Measurements from ENCODE around the gene EIF3I. TPM values are rescaled to one million over a fixed set of nuclear protein-coding genes. Genes with fewer than 3 reads are reported as not detected.

The EIF3I gene
- total RNA-seq, 2 experiments from 2014 or later, result 297 to 299 TPM

GRCh38 chr1:32184650-32185049 lies 37.6 kb upstream of the EIF3I start:
- Mint-ChIP-seq H3K4me3 (no peak overlapping the region), H3K27me3 (no peaks in the 10 kb centered on the region)

GRCh38 chr1:32186077-32186476 lies 36.1 kb upstream of the EIF3I start:
- Mint-ChIP-seq H3K4me3 (peak overlapping the region; percentile 50), H3K4me1 (ENCODE audit: low read depth) (peaks cover 43% of the 10 kb centered on the region), H3K27ac (peak overlapping the region; percentile 84), H3K9me3 (no peaks in the 10 kb centered on the region), H3K27me3 (no peaks in the 10 kb centered on the region), H3K36me3 (peaks cover 74% of the 10 kb centered on the region)
- DNase-seq, result no peak
- CTCF ChIA-PET, result interaction anchor here (0.9 kb wide), 1 partner anchor 30 kb away, joined by 3 read pairs; no protein-coding TSS in a partner anchor
- POLR2A ChIA-PET, result interaction anchor here (0.5 to 1.2 kb wide), 2 partner anchors 9 to 63 kb away, joined by 3 read pairs; no protein-coding TSS in a partner anchor
- intact Hi-C loops (cut with micrococcal nuclease), result no loop called here

More at GRCh38 chr1:32184650-32185049, 37.6 kb upstream of the EIF3I start:
- Mint-ChIP-seq H3K9me3 (no peaks in the 10 kb centered on the region), H3K36me3 (peaks cover 75% of the 10 kb centered on the region), H3K4me1 (ENCODE audit: low read depth) (peaks cover 44% of the 10 kb centered on the region), H3K27ac (peak overlapping the region; percentile 42)
- DNase-seq, result no peak
- intact Hi-C loops (cut with micrococcal nuclease), result no loop called here
- POLR2A ChIA-PET, result interaction anchor here (0.6 to 1.0 kb wide), 2 partner anchors 9 to 143 kb away, joined by 4 read pairs; no protein-coding TSS in a partner anchor
- CTCF ChIA-PET, result no interaction called here

GRCh38 chr1:32186491-32186890 lies 35.7 kb upstream of the EIF3I start:
- intact Hi-C loops (cut with micrococcal nuclease), result no loop called here
- DNase-seq, result no peak
- CTCF ChIA-PET, result interaction anchor here (0.9 kb wide), 1 partner anchor 30 kb away, joined by 3 read pairs; no protein-coding TSS in a partner anchor

GRCh38 chr1:32187850-32188249 lies 34.4 kb upstream of the EIF3I start:
- H3K27me3 Mint-ChIP-seq, result no peaks in the 10 kb centered on the region
- DNase-seq, result no peak
- ChIA-PET CTCF (no interaction called here), POLR2A (no interaction called here)
- H3K9me3 Mint-ChIP-seq, result no peaks in the 10 kb centered on the region
- no peak overlapping the region for H3K4me3 Mint-ChIP-seq
- intact Hi-C loops (cut with micrococcal nuclease), result no loop called here
- H3K4me1 Mint-ChIP-seq (ENCODE audit: low read depth), result peaks cover 30% of the 10 kb centered on the region
- no peak overlapping the region for H3K27ac Mint-ChIP-seq
- H3K36me3 Mint-ChIP-seq, result peaks cover 76% of the 10 kb centered on the region

More at GRCh38 chr1:32186491-32186890, 35.7 kb upstream of the EIF3I start:
- Mint-ChIP-seq H3K36me3 (peaks cover 74% of the 10 kb centered on the region), H3K9me3 (no peaks in the 10 kb centered on the region), H3K27ac (peak overlapping the region; percentile 84), H3K27me3 (no peaks in the 10 kb centered on the region), H3K4me1 (ENCODE audit: low read depth) (peaks cover 39% of the 10 kb centered on the region), H3K4me3 (peak overlapping the region; percentile 50)
- POLR2A ChIA-PET, result interaction anchor here (0.5 to 1.2 kb wide), 2 partner anchors 9 to 62 kb away, joined by 3 read pairs; no protein-coding TSS in a partner anchor

GRCh38 chr1:32192220-32192948 lies 29.8 kb upstream of the EIF3I start:
- CTCF ChIA-PET, result interaction anchor here (0.8 to 2.6 kb wide), 2 partner anchors 23 to 209 kb away, joined by 4 to 10 read pairs; no protein-coding TSS in a partner anchor
- intact Hi-C loops (cut with micrococcal nuclease), result no loop called here
- no peak overlapping the region for H3K27ac Mint-ChIP-seq
- no peak overlapping the region for H3K4me3 Mint-ChIP-seq
- H3K4me1 Mint-ChIP-seq (ENCODE audit: low read depth), result peaks cover 38% of the 10 kb centered on the region
- H3K36me3 Mint-ChIP-seq, result peaks cover 85% of the 10 kb centered on the region
- H3K9me3 Mint-ChIP-seq, result no peaks in the 10 kb centered on the region
- H3K27me3 Mint-ChIP-seq, result no peaks in the 10 kb centered on the region
- DNase-seq, result no peak
- POLR2A ChIA-PET, result interaction anchor here (0.7 to 1.1 kb wide), 3 partner anchors 9 to 13 kb away, joined by 3 to 5 read pairs (median 3); partner anchors contain the start of gene IQCC

GRCh38 chr1:32194984-32195383 lies 27.2 kb upstream of the EIF3I start:
- intact Hi-C loops (cut with micrococcal nuclease), result no loop called here
- Mint-ChIP-seq H3K27ac (no peak overlapping the region), H3K4me1 (ENCODE audit: low read depth) (peaks cover 47% of the 10 kb centered on the region), H3K27me3 (no peaks in the 10 kb centered on the region), H3K4me3 (no peak overlapping the region), H3K9me3 (no peaks in the 10 kb centered on the region), H3K36me3 (peaks cover 68% of the 10 kb centered on the region)
- ChIA-PET CTCF (interaction anchor here (3.7 kb wide), 1 partner anchor 21 kb away, joined by 12 read pairs; no protein-coding TSS in a partner anchor), POLR2A (interaction anchor here (1.0 to 1.1 kb wide), 2 partner anchors 9 to 11 kb away, joined by 3 read pairs; partner anchors contain the start of gene IQCC)
- DNase-seq, result no peak

GRCh38 chr1:32195531-32195930 lies 26.7 kb upstream of the EIF3I start:
- peaks cover 63% of the 10 kb centered on the region for H3K36me3 Mint-ChIP-seq
- intact Hi-C loops (cut with micrococcal nuclease), result no loop called here
- H3K27ac Mint-ChIP-seq, result no peak overlapping the region
- no peak overlapping the region for H3K4me3 Mint-ChIP-seq
- H3K4me1 Mint-ChIP-seq (ENCODE audit: low read depth), result peaks cover 52% of the 10 kb centered on the region
- no peaks in the 10 kb centered on the region for H3K27me3 Mint-ChIP-seq
- CTCF ChIA-PET, result interaction anchor here (3.7 kb wide), 1 partner anchor 20 kb away, joined by 12 read pairs; no protein-coding TSS in a partner anchor
- no peak for DNase-seq
- POLR2A ChIA-PET, result interaction anchor here (1.1 kb wide), 1 partner anchor 9 kb away, joined by 3 read pairs; no protein-coding TSS in a partner anchor
- no peaks in the 10 kb centered on the region for H3K9me3 Mint-ChIP-seq

GRCh38 chr1:32195972-32196823 lies 26.0 kb upstream of the EIF3I start:
- CTCF ChIA-PET, result interaction anchor here (3.7 kb wide), 1 partner anchor 20 kb away, joined by 12 read pairs; no protein-coding TSS in a partner anchor
- H3K4me3 Mint-ChIP-seq, result no peak overlapping the region
- peaks cover 59% of the 10 kb centered on the region for H3K36me3 Mint-ChIP-seq
- no peaks in the 10 kb centered on the region for H3K27me3 Mint-ChIP-seq
- peak overlapping the region; percentile 66 for H3K27ac Mint-ChIP-seq
- H3K4me1 Mint-ChIP-seq (ENCODE audit: low read depth), result peaks cover 52% of the 10 kb centered on the region
- intact Hi-C loops (cut with micrococcal nuclease), result no loop called here
- H3K9me3 Mint-ChIP-seq, result no peaks in the 10 kb centered on the region
- POLR2A ChIA-PET, result interaction anchor here (1.0 to 2.6 kb wide), 4 partner anchors 10 to 198 kb away, joined by 3 to 17 read pairs (median 3); partner anchors contain the start of gene BSDC1
- DNase-seq, result no peak

- peaks cover 50% of the 10 kb centered on the region for H3K36me3 Mint-ChIP-seq
- H3K27ac Mint-ChIP-seq, result no peak overlapping the region
- peaks cover 59% of the 10 kb centered on the region for H3K4me1 Mint-ChIP-seq (ENCODE audit: low read depth)
- H3K27me3 Mint-ChIP-seq, result no peaks in the 10 kb centered on the region
- CTCF ChIA-PET, result interaction anchor here (3.7 kb wide), 1 partner anchor 19 kb away, joined by 12 read pairs; no protein-coding TSS in a partner anchor
- intact Hi-C loops (cut with micrococcal nuclease), result no loop called here
- DNase-seq, result no peak
- no peak overlapping the region for H3K4me3 Mint-ChIP-seq
- POLR2A ChIA-PET, result interaction anchor here (0.6 to 2.6 kb wide), 6 partner anchors 9 to 198 kb away, joined by 3 to 17 read pairs (median 4); partner anchors contain the start of genes BSDC1, IQCC and MARCKSL1
- no peaks in the 10 kb centered on the region for H3K9me3 Mint-ChIP-seq
These were observed 25.1 kb upstream of the EIF3I start for GRCh38 chr1:32197074-32197473.

GRCh38 chr1:32197837-32198236 lies 24.4 kb upstream of the EIF3I start:
- no peaks in the 10 kb centered on the region for H3K27me3 Mint-ChIP-seq

More at GRCh38 chr1:32197837-32198236, 24.4 kb upstream of the EIF3I start:
- Mint-ChIP-seq H3K4me3 (no peak overlapping the region), H3K27ac (no peak overlapping the region), H3K36me3 (peaks cover 43% of the 10 kb centered on the region), H3K4me1 (ENCODE audit: low read depth) (peaks cover 61% of the 10 kb centered on the region), H3K9me3 (no peaks in the 10 kb centered on the region)
- ChIA-PET POLR2A (interaction anchor here (0.6 to 2.6 kb wide), 5 partner anchors 8 to 197 kb away, joined by 3 to 17 read pairs (median 4); partner anchors contain the start of genes BSDC1, IQCC and MARCKSL1), CTCF (interaction anchor here (0.6 to 3.7 kb wide), 2 partner anchors 18 to 50 kb away, joined by 3 to 12 read pairs; no protein-coding TSS in a partner anchor)
- DNase-seq, result no peak
- intact Hi-C loops (cut with micrococcal nuclease), result no loop called here

All from activated CD4-positive, alpha-beta memory T cell treated with anti-CD3 and anti-CD28 coated beads for 36 hours (primary cell).